ENCODE data around the gene NR2F1-AS1.

Gene NR2F1-AS1

DNA sequence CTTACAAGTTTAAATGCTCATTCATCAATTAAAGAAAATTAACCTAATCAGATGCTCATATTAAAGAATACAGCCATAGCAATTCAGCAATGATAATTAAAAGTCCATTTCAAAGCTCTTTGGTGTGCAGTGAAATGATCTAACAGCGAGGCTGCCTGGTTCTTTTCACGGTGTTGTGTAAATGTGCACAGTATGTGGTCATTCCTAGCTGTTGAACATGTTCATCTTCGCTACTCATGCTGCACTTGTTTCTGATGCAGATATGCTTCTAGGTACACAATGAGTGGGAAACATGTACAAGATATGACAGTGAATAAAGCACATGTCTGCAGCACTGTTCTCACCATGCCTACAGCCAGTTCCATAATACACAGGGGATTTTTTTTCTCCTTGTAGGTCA lies 163.5 kb downstream of the NR2F1-AS1 start:
- no peaks in the 10 kb centered on the region for H3K36me3 ChIP-seq (replicated peaks in 1 of 2; ENCODE audit: control insufficient read depth in 2 of 2, insufficient read depth in 2 of 2, low read length in 2 of 2)

DNA sequence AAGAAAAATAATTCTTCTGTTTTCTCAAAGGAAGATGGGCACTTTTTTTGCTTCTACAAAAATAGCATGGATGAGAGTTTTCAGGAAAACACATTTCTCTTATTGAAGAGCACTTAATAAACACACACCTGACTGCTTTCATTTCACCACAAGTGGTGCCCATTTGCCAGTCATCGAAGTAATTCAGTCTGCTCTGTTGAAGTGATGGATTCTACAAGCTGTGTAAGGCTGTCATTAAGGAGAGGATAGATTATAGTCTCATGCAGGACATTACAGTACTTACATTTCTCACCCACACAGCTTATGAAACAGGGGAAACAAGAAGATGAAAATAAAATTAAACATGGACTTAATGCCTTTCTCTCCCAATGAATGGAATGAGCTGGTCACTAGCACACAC lies 165.2 kb downstream of the NR2F1-AS1 start:
- Histone ChIP-seq H4K8ac (ENCODE audit: low read depth, low read length) (no peak overlapping the region), H2AK5ac (ENCODE audit: low read depth, low read length) (no peak overlapping the region), H2BK12ac (ENCODE audit: low read length) (no peak overlapping the region), H2BK5ac (ENCODE audit: low read length) (no peak overlapping the region), H3K14ac (ENCODE audit: low read length) (no peak overlapping the region), H3K4me2 (ENCODE audit: insufficient read depth, low read length, poor library complexity, severe bottlenecking) (no peak overlapping the region), H3K4ac (ENCODE audit: low read length) (no peak overlapping the region), H3K23ac (ENCODE audit: low read depth, low read length, poor library complexity) (no peak overlapping the region), H3K18ac (ENCODE audit: low read length) (no peak overlapping the region), H4K91ac (ENCODE audit: low read depth, low read length, poor library complexity) (no peak overlapping the region), H3K4me3 (ENCODE audit: low read length in 2 of 2) (no peak overlapping the region), H3K9me3 (replicated peaks in 1 of 2; ENCODE audit: control insufficient read depth in 2 of 2, insufficient read depth in 1 of 2, low read depth in 1 of 2, low read length in 2 of 2) (no peaks in the 10 kb centered on the region), H3K9ac (ENCODE audit: low read depth, low read length, poor library complexity) (no peak overlapping the region), H3K4me1 (ENCODE audit: control insufficient read depth in 2 of 2, insufficient read depth in 1 of 2, low read depth in 1 of 2, low read length in 2 of 2) (peaks cover 14 to 22% of the 10 kb centered on the region in 2 donors), H2BK120ac (ENCODE audit: low read depth, low read length) (no peak overlapping the region), H3K27me3 (ENCODE audit: control insufficient read depth in 3 of 3, insufficient read depth in 3 of 3, low read depth in 1 of 3, low read length in 3 of 3) (no peaks in the 10 kb centered on the region), H3K79me1 (ENCODE audit: low read depth, low read length) (no peaks in the 10 kb centered on the region), H2BK15ac (ENCODE audit: low read length) (no peak overlapping the region), H2AFZ (ENCODE audit: low read length) (no peak overlapping the region), H3K27ac (replicated peaks; ENCODE audit: low read length) (no peak overlapping the region), H3K36me3 (replicated peaks in 1 of 2; ENCODE audit: control insufficient read depth in 2 of 2, insufficient read depth in 2 of 2, low read length in 2 of 2) (peaks cover 0 to 6% of the 10 kb centered on the region in 2 donors)
- no peak for DNase-seq (ENCODE audit: low spot score)
- WGBS, 2 donors (ENCODE audit: extremely low coverage in 2 of 2, insufficient read length in 2 of 2, insufficient replicate concordance in 1 of 2): no CpG with 5 or more reads among the region's 1 CpG

More for the DNA sequence above, 163.5 kb downstream of the NR2F1-AS1 start:
- H2BK5ac ChIP-seq (ENCODE audit: low read length): no peak overlapping the region
- no peak for DNase-seq (ENCODE audit: low spot score)
- peaks cover 15 to 32% of the 10 kb centered on the region in 2 donors for H3K4me1 ChIP-seq (ENCODE audit: control insufficient read depth in 2 of 2, insufficient read depth in 1 of 2, low read depth in 1 of 2, low read length in 2 of 2)
- H2BK12ac ChIP-seq (ENCODE audit: low read length): no peak overlapping the region
- H4K8ac ChIP-seq (ENCODE audit: low read depth, low read length): no peak overlapping the region
- no peak overlapping the region for H2BK15ac ChIP-seq (ENCODE audit: low read length)
- no peak overlapping the region for H3K4me2 ChIP-seq (ENCODE audit: insufficient read depth, low read length, poor library complexity, severe bottlenecking)
- H3K79me1 ChIP-seq (ENCODE audit: low read depth, low read length): no peaks in the 10 kb centered on the region
- WGBS, 2 donors (ENCODE audit: extremely low coverage in 2 of 2, insufficient read length in 2 of 2, insufficient replicate concordance in 1 of 2): no CpG with 5 or more reads among the region's 3 CpGs
- H3K27ac ChIP-seq (replicated peaks; ENCODE audit: low read length): no peak overlapping the region
- no peak overlapping the region for H3K4me3 ChIP-seq (ENCODE audit: low read length in 2 of 2)
- no peak overlapping the region for H4K91ac ChIP-seq (ENCODE audit: low read depth, low read length, poor library complexity)
- no peak overlapping the region for H2AK5ac ChIP-seq (ENCODE audit: low read depth, low read length)
- no peaks in the 10 kb centered on the region for H3K9me3 ChIP-seq (replicated peaks in 1 of 2; ENCODE audit: control insufficient read depth in 2 of 2, insufficient read depth in 1 of 2, low read depth in 1 of 2, low read length in 2 of 2)
- no peak overlapping the region for H3K14ac ChIP-seq (ENCODE audit: low read length)
- no peak overlapping the region for H2BK120ac ChIP-seq (ENCODE audit: low read depth, low read length)
- no peak overlapping the region for H2AFZ ChIP-seq (ENCODE audit: low read length)
- H3K18ac ChIP-seq (ENCODE audit: low read length): peak overlapping the region; percentile 75
- no peak overlapping the region for H3K4ac ChIP-seq (ENCODE audit: low read length)
- H3K27me3 ChIP-seq (ENCODE audit: control insufficient read depth in 3 of 3, insufficient read depth in 3 of 3, low read depth in 1 of 3, low read length in 3 of 3): no peaks in the 10 kb centered on the region
- H3K23ac ChIP-seq (ENCODE audit: low read depth, low read length, poor library complexity): no peak overlapping the region
- no peak overlapping the region for H3K9ac ChIP-seq (ENCODE audit: low read depth, low read length, poor library complexity)

DNA sequence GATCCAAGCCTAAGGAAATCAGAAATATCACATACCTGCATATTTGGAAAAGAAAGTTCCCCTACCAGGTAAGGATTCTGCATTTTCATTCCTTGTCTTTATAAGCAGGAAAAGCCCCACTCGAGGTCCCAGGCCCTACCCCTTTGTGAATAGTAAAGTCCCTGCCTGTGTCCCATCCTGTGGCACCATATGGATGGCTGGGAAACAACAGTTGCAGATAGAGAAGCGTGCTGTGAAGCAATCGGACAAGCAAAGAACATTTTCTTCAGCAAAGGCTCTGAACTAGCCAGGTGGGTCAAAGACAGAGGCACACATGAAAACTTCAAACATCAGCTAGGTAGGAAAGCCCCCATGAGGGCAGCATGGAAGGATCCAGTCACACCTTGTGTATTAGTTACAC lies 169.3 kb downstream of the NR2F1-AS1 start:
- Histone ChIP-seq H3K4me2 (ENCODE audit: insufficient read depth, low read length, poor library complexity, severe bottlenecking) (no peak overlapping the region), H3K4me1 (ENCODE audit: control insufficient read depth in 2 of 2, insufficient read depth in 1 of 2, low read depth in 1 of 2, low read length in 2 of 2) (peaks cover 16 to 25% of the 10 kb centered on the region in 2 donors)

DNA sequence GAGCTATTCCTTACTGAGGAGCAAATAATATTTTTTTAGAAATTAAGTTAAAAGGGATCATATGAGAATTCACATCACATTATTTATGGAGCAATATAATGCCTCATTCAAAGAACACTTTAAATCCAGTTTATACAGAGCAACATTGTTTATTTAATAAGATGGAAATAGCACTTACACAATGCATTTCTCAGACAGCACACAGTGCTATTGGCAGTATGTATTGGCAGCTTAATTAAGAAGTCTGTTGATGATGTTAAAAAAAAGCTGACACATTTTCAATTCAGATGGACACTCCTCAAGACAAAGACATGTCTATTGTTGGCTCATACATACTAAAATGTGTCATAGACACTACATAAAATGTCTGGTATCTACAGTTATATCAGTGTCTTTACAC lies 171.3 kb downstream of the NR2F1-AS1 start:
- H3K27me3 ChIP-seq (ENCODE audit: control insufficient read depth in 3 of 3, insufficient read depth in 3 of 3, low read depth in 1 of 3, low read length in 3 of 3): no peaks in the 10 kb centered on the region
- H2BK120ac ChIP-seq (ENCODE audit: low read depth, low read length): no peak overlapping the region
- H3K14ac ChIP-seq (ENCODE audit: low read length): no peak overlapping the region
- H2AK5ac ChIP-seq (ENCODE audit: low read depth, low read length): no peak overlapping the region
- peaks cover 16 to 31% of the 10 kb centered on the region in 2 donors for H3K4me1 ChIP-seq (ENCODE audit: control insufficient read depth in 2 of 2, insufficient read depth in 1 of 2, low read depth in 1 of 2, low read length in 2 of 2)
- no peak overlapping the region for H2BK12ac ChIP-seq (ENCODE audit: low read length)
- H3K36me3 ChIP-seq (replicated peaks in 1 of 2; ENCODE audit: control insufficient read depth in 2 of 2, insufficient read depth in 2 of 2, low read length in 2 of 2): peaks cover 0 to 14% of the 10 kb centered on the region in 2 donors
- H4K8ac ChIP-seq (ENCODE audit: low read depth, low read length): no peak overlapping the region
- H2AFZ ChIP-seq (ENCODE audit: low read length): no peak overlapping the region
- H3K23ac ChIP-seq (ENCODE audit: low read depth, low read length, poor library complexity): no peak overlapping the region
- H3K9ac ChIP-seq (ENCODE audit: low read depth, low read length, poor library complexity): no peak overlapping the region
- no peak overlapping the region for H4K91ac ChIP-seq (ENCODE audit: low read depth, low read length, poor library complexity)
- no peak overlapping the region for H3K4me3 ChIP-seq (ENCODE audit: low read length in 2 of 2)
- H3K9me3 ChIP-seq (replicated peaks in 1 of 2; ENCODE audit: control insufficient read depth in 2 of 2, insufficient read depth in 1 of 2, low read depth in 1 of 2, low read length in 2 of 2): peaks cover 1 to 8% of the 10 kb centered on the region in 2 donors
- no peak overlapping the region for H3K27ac ChIP-seq (replicated peaks; ENCODE audit: low read length)
- H3K4me2 ChIP-seq (ENCODE audit: insufficient read depth, low read length, poor library complexity, severe bottlenecking): no peak overlapping the region
- DNase-seq (ENCODE audit: low spot score): no peak
- no peak overlapping the region for H2BK5ac ChIP-seq (ENCODE audit: low read length)
- no peaks in the 10 kb centered on the region for H3K79me1 ChIP-seq (ENCODE audit: low read depth, low read length)
- no peak overlapping the region for H3K4ac ChIP-seq (ENCODE audit: low read length)
- no peak overlapping the region for H3K18ac ChIP-seq (ENCODE audit: low read length)
- H2BK15ac ChIP-seq (ENCODE audit: low read length): no peak overlapping the region

More for the DNA sequence above, 169.3 kb downstream of the NR2F1-AS1 start:
- Histone ChIP-seq H2BK15ac (ENCODE audit: low read length) (no peak overlapping the region), H3K9ac (ENCODE audit: low read depth, low read length, poor library complexity) (no peak overlapping the region), H2BK12ac (ENCODE audit: low read length) (no peak overlapping the region), H3K14ac (ENCODE audit: low read length) (no peak overlapping the region), H3K9me3 (replicated peaks in 1 of 2; ENCODE audit: control insufficient read depth in 2 of 2, insufficient read depth in 1 of 2, low read depth in 1 of 2, low read length in 2 of 2) (no peaks in the 10 kb centered on the region), H3K79me1 (ENCODE audit: low read depth, low read length) (no peaks in the 10 kb centered on the region), H3K27ac (replicated peaks; ENCODE audit: low read length) (no peak overlapping the region), H2AK5ac (ENCODE audit: low read depth, low read length) (no peak overlapping the region), H3K23ac (ENCODE audit: low read depth, low read length, poor library complexity) (no peak overlapping the region), H2BK5ac (ENCODE audit: low read length) (no peak overlapping the region), H3K18ac (ENCODE audit: low read length) (no peak overlapping the region), H2AFZ (ENCODE audit: low read length) (no peak overlapping the region), H3K36me3 (replicated peaks in 1 of 2; ENCODE audit: control insufficient read depth in 2 of 2, insufficient read depth in 2 of 2, low read length in 2 of 2) (peaks cover 0 to 14% of the 10 kb centered on the region in 2 donors), H4K91ac (ENCODE audit: low read depth, low read length, poor library complexity) (no peak overlapping the region), H3K4ac (ENCODE audit: low read length) (no peak overlapping the region), H3K4me3 (ENCODE audit: low read length in 2 of 2) (no peak overlapping the region), H4K8ac (ENCODE audit: low read depth, low read length) (no peak overlapping the region), H2BK120ac (ENCODE audit: low read depth, low read length) (no peak overlapping the region), H3K27me3 (ENCODE audit: control insufficient read depth in 3 of 3, insufficient read depth in 3 of 3, low read depth in 1 of 3, low read length in 3 of 3) (no peaks in the 10 kb centered on the region)
- no peak for DNase-seq (ENCODE audit: low spot score)
- no CpG with 5 or more reads among the region's 3 CpGs for WGBS, 2 donors (ENCODE audit: extremely low coverage in 2 of 2, insufficient read length in 2 of 2, insufficient replicate concordance in 1 of 2)
